NCI-H146 (cell line): ENCODE data around the gene NDUFS8.

Experiments
- DNase-seq: peaks from one replicate; lab custom pipeline; 2025; lab: John Stamatoyannopoulos, UW

The NDUFS8 gene

GRCh38 chr11:68049509-68050370 lies 19.3 kb downstream of the NDUFS8 start:
- DNase-seq = no peak

GRCh38 chr11:68050371-68050841 lies 19.9 kb downstream of the NDUFS8 start:
- no peak for DNase-seq

- no peak for DNase-seq
Observed at GRCh38 chr11:68051191-68052136, 21.0 kb downstream of the NDUFS8 start.

GRCh38 chr11:68052137-68052873 lies 21.8 kb downstream of the NDUFS8 start:
- no peak for DNase-seq

GRCh38 chr11:68053117-68053516 lies 22.6 kb downstream of the NDUFS8 start:
- no peak for DNase-seq

- DNase-seq = no peak
Observed at GRCh38 chr11:68053981-68054812, 23.7 kb downstream of the NDUFS8 start.

- DNase-seq = no peak
Observed at GRCh38 chr11:68056317-68057285, 26.1 kb downstream of the NDUFS8 start.

GRCh38 chr11:68057807-68058206 lies 27.3 kb downstream of the NDUFS8 start:
- no peak for DNase-seq

GRCh38 chr11:68061508-68061907 lies 31.0 kb downstream of the NDUFS8 start:
- DNase-seq = no peak

- no peak for DNase-seq
Observed at GRCh38 chr11:68064926-68065325, 34.4 kb downstream of the NDUFS8 start.

GRCh38 chr11:68065841-68066240 lies 35.4 kb downstream of the NDUFS8 start:
- DNase-seq = peak; percentile 24

- peak; percentile 33 for DNase-seq
Observed at GRCh38 chr11:68066742-68067141, 36.3 kb downstream of the NDUFS8 start.

GRCh38 chr11:68067991-68068390 lies 37.5 kb downstream of the NDUFS8 start:
- DNase-seq = no peak

- no peak for DNase-seq
Observed at GRCh38 chr11:68071281-68072048, 41.0 kb downstream of the NDUFS8 start.

GRCh38 chr11:68074584-68075352 lies 44.3 kb downstream of the NDUFS8 start:
- no peak for DNase-seq

- DNase-seq = no peak
Observed at GRCh38 chr11:68076371-68077042, 46.0 kb downstream of the NDUFS8 start.
